GM19372 (cell line): ENCODE results near the gene ADGRV1.
"Not testable (repeated sequence)": the region's sequence is repeated elsewhere in the genome, so short reads cannot be mapped to it uniquely, and the experiment has no call there.

Source experiments
- ATAC-seq: cut with Tn5 transposase; IDR thresholded peaks from one replicate; pipeline ENCODE4 v1.9.1; 2021; ENCODE audit warnings: mild to moderate bottlenecking, low read depth, moderate library complexity; ENCODE audit not compliant: unreplicated experiment

ADGRV1 gene

DNA sequence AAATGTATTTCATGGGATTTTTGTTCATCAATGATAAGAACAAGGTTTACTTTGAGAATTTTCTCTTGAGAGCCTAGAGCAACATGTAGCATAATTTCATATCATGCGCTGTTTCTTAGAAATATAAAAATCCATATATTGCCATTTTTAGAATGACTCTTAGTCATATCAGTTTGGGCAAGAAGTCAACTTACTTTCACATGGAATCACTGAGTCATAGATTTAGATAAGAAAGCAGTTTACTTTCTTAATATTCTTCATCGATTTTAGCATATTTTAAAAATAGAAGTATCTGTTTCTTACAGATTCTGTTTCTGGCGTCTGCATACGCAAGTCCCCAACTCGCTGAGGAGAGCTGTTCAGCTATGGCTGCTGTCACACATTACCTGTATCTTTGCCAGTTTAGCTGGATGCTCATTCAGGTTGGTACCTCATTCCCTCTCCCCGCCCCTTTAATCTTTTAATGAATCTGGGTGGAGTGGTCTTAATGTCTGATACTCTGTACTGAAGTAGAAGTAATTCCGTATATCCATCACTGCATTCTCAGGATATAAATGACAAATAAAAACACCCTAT lies 406.6 kb downstream of the ADGRV1 start:
- no peak for ATAC-seq

DNA sequence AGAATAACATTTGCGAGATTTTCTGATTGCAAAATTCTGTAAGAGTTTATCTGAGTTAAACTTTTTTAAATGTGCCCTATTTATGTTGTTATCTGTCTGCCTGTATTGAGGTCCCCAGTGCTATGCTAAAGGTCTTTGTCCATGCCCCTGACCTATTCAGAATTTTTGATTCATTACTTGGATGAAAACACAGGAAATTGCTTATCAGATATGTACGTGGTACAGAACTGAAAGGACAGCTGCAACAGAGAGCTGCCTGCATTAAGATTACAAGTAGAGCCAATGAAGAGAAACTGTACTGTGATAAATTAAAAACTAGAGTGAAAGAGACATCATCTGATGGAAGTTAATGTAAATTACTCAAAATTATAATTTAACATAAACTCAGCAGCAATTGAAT lies 408.8 kb downstream of the ADGRV1 start:
- no peak for ATAC-seq

DNA sequence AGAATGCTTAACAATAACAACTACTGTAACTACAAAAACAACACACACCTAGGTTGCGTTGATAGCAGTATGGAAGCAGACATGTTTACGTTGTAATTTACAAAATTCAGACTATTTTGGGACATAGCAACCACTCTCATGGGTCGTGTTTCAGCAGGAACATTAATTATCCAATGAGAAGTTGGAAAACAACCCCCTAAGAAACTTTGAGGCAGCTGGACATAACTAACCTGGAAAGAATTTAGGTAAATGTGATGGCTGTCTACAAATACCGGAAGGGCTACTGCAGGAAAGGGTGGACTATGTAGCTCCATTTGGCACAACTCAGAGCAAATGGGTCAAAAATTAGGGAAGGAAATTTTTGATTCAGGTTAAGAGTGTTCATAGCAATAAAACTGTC lies 409.3 kb downstream of the ADGRV1 start:
- no peak for ATAC-seq

DNA sequence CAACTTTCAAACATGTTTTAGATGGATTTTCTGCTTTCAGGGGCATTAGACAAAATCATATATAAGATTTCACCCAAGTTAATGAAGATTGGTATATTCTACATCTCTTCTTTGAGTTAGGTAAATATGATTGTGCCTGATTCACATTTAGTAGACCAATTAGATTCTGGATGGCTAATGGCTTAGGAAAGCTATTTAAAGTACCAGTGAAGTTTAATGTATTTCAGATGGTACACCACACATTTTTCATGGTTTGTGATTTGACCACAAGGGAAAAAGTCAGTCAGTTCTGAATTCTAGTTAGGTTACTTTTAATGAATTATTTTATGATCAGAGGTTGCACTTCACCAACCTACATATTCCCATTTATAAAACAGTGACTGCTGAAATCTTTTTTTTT lies 409.7 kb downstream of the ADGRV1 start:
- ATAC-seq: no peak

DNA sequence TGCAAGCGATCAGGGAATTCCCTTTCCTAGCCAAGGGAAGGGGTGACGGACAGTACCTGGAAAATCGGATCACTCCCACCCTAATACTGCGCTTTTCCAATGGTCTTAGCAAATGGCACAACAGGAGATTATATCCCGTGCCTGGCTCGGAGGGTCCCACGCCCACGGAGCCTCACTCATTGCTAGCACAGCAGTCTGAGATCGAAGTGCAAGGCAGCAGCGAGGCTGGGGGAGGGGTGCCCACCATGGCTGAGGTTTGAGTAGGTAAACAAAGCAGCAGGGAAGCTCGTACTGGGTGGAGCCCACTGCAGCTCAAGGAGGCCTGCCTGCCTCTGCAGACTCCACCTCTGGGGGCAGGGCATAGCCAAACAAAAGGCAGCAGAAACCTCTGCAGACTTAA lies 411.3 kb downstream of the ADGRV1 start:
- not testable (repeated sequence) for ATAC-seq

DNA sequence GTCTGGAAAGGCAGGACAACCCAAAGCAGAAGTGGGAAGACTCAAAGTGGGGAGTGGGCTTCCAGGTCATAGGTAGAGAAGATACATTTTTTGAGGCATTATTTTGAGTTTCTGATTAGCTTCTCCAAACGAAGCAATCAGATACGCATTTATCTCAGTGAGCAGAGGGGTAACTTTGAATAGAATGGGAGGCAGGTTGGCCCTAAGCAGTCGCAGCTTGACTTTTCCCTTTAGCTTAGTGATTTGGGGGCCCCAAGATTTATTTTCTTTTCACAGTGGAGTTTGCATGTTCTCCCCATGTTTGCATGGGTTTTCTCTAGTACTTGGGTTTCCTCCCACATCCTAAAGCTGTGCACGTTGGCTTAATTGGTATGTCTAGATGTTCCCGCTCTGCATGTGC lies 422.6 kb downstream of the ADGRV1 start:
- no peak for ATAC-seq

DNA sequence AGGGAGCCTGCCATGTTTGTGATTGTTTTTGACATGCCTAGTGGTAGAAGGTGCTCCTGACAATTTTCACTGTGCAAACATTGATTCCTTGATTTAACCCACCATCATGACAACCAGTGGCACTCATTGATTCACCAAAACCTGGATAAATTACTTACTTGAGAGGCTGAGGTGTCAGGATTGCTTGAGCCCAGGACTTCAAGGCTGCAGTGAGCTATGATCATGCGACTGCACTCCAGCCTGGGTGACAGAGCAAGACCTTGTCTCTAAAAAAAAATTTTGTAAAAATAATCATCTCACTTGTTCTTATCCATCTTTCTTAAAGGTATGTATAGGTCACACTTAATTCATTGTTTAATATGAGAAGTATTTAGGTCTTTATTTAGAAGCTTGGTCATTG lies 423.2 kb downstream of the ADGRV1 start:
- no peak for ATAC-seq

DNA sequence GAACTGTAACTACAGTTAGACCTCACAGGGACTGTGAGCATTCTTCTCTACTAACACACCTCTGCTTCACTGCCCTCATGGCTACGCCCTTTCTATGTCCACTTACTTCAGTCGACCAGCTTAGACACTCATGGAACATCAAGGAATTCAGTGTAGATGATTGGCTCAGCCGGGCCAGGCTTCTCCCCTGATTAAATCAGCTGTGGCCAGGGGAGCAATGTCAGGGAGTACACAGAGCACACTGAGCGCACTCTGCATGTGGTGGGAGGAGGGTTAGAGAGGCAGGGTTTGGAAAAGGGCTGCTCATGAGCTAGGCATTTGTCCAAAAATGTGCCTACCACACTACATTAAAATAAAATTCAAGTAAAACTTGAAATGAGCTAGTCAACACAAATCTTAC lies 424.0 kb downstream of the ADGRV1 start:
- no peak for ATAC-seq

DNA sequence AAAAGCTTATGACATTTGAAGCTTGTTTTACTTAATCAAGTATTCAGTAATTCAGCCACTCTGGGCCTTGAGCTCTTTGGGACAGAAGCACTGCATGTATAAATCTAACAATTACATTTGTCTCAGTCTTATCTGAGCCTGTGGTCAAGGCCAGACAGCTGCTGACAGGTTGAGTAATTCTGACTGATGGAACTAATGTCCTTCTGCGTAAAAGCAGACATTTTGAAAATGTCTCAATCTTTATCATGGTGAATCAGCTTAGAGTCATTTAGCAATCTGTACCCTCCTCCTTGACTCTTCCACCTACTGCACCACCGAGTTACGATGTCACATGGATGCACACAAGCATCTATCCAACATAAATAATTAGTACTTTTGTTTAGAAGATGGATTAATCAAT lies 424.6 kb downstream of the ADGRV1 start:
- ATAC-seq: no peak

DNA sequence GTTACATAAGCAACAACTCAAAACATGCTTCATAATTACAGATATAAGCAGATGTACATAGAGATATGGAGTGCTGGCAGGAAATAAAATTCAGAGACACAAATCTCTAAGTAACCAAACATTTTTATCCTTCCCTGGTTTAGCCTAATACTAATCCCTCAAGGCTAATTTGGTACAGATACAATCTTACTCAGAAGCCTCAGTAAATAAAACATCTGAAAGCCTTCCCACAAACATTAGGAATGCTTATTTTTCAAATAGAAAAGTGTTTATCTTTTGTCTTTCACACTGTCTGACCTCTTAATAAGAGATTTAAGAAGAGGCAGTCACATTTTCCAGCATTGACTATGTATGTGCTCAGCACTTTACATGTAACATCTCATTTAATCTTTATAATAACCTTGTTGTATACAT lies 425.1 kb downstream of the ADGRV1 start:
- ATAC-seq: no peak

DNA sequence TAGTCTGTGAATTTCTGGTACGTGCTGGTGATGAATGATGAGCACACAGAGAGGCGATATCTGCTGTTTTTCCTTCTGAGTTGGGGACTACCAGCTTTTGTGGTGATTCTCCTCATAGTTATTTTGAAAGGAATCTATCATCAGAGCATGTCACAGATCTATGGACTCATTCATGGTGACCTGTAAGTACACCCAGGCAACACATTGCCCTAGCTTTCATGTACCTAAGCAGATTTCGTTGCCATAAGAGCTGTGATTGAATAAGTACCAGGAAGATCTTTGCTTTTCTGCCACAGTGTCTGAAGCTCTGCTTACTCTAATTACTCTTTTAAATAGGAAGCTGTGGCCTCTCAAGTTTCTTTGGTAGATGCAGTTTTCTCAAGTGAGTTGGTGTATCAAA lies 426.7 kb downstream of the ADGRV1 start:
- ATAC-seq: no peak

DNA sequence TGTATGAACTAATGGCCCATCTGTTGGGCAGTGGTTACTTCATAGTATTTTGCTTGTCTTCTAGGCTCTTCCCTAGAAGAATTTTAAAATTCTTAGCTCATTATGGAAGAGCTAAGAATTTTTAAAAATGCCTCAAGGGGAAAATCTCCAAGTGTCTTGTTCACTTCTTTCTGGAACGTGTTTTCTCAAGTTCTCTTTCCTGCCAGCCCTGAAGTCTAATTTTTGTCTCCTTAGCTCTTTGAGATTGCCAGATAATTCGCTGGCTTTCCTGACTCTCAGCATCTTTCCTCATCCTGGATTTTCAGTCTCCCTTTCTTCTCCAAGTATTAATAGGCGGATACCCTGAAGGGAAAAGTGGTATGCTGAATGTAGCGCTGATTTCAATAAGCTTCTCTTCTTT lies 429.1 kb downstream of the ADGRV1 start:
- ATAC-seq: no peak

DNA sequence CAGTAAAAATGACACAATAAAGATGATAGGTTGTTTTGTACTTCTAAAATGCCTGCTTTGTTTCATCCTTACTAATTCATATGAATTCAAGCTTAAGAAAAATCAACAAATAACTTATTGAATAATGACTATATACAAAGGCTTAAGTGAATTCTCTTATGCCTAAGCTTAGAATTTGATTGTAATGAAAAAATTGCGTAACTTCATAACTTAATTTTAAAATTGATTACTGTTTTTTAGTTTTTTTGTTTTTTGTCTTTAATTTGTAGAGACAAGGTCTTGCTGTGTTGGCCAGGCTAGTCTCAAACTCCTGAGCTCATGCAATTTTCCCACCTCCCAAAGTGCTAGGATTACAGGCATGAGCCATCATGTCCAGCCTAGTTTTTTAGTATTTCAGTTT lies 432.6 kb downstream of the ADGRV1 start:
- ATAC-seq: no peak

DNA sequence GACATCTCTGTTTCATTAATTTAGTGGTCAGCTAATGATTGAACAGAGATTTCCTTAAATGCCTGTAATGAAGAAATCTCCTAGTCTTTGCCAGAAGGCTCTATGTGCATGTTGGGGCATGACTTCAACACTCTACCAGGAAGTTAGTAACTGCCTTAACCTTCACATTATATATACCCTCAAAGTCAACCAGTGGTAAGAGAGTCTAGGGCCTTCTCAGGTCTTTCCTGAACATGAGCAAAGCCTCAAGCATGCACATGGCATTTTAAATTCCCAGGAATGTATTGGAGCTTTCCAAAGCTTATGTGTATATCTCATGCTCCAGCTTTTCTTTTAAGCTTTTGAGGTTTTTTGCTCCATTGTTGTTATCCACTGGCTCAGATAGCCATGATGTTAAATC lies 436.2 kb downstream of the ADGRV1 start:
- ATAC-seq: no peak

DNA sequence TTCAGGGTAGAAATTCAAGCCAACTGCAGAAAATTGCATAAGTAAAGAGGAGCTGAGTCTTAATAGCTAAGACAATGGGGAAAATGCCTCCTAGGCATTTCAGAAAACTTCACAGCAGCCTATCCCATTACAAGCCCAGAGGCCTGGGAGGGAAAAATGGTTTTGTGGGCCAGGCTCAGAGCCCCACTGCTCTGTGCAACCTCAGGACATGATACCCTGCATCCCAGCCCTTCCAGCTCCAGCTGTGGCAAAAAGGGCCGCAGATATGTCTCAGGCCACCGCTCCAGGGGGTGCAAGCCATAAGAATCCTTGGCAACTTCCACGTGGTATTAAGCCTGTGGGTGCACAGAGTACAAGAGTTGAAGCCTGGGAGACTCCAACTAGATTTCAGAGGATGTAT lies 437.5 kb downstream of the ADGRV1 start:
- ATAC-seq: no peak

DNA sequence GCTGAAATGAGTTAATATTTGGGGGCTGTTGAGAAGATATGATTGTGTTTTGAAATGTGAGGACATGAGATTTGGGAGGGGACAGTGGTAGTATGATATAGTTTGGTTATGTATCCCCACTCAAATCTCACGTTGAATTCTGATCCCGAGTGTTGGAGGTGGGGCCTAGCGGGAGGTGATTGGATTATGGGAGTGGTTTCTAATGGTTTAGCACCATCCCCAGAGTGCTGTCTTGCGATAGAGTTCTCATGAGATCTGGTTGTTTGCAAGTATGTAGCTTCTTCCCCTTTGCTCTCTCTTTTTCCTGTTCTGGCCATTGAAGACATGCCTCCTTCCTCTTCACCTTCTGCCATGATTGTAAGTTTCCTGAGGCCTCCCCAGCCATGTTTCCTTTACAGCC lies 438.5 kb downstream of the ADGRV1 start:
- ATAC-seq: no peak

DNA sequence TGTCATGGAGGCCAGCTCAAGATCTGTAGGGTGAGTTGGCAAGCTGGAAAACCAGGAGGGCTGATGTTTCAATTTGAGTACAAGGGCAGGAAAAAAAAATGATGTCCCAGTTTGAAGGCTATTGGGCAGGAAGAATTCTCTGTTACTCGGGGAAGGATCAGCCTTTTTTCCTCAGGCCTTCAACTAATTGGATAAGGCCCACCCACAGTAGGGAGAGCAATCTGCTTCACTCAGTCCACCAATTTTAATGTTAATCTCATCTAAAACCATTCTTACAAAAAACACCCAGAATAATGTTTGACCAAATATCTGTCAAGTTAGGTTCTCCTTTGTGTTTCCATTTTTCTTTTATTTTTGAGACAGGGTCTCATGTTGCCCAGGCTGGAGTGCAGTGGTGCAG lies 442.1 kb downstream of the ADGRV1 start:
- no peak for ATAC-seq

DNA sequence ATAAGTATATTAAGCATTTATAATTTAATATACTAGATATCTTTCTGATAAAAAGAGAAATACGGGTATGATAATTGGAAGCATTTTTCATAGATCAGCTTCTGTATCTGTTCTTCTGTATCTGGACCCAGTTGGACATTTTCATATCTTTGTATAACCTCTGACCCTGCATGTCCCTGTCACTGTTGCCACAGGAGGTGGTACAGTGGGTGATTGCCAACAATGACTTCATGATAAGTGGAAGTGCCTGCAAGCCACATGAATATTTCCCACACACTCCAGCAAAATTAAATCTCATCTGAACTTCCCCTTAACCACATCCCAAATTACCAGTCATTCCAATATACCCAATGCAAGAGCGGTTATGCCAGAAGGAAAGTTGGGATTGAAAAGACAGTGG lies 448.1 kb downstream of the ADGRV1 start:
- no peak for ATAC-seq

DNA sequence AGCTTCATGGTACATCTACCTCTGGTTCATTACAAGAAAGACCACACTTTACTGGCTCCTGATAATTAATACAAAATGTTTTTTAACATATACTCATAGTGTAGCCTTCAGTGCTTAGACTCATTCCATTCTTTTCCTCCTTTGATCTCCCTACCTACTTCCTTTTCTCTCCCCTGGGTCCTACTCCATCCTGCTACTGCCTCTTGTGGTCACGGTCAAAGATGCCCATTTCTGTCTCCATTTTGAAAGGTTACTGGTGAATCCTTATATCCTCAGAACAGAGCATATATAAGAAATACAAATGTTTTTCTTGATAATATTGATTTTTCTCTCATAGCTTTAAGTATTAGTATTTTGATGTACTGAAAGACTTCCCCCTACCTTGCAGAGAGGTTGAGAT lies 448.7 kb downstream of the ADGRV1 start:
- ATAC-seq: no peak

DNA sequence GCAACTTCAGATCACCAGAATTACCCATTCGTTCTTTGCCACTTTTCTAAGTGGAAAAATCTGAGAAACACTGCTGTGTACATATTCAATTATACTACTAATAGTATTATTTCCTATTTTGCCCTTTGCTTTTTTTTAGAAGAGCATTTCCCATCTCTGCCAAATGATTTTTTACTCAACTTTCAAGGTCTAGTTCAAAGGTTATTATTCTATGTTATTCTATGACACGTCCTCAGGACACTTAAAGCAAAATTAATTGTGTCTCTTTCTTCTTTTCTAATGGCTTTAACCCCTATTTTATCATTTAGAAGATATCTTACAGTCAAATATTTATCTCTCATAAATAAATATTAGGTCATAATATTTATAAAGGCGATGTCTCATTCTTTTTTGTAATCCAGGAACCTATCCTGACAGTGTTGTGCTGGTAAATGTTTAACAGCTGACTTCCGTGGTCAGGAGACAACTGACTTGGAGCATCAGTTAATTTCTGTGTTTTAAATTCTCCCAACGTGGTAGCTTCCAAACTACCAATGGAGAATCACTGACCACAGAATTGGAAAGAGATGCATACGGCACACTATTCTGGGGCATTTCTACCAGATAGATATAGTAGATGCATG lies 449.3 kb downstream of the ADGRV1 start:
- ATAC-seq: no peak

DNA sequence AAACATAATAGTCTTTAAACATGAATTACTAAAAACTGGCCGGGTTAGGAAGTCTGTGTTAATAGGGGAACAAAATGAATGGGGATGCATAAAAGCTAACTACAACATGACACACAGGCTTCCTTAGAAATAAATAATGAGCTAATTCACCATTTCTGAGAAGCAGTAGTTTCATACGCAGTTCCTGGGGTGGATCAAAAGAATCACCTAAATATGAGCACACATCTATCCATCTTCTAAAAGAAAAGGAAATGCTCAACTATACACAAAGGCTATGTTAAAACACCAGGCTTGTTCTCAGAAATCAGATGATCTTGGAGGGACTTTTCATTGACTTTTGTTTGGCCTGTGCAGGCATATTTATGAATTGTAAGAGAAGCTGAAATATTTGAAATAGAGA lies 451.5 kb downstream of the ADGRV1 start:
- no peak for ATAC-seq

DNA sequence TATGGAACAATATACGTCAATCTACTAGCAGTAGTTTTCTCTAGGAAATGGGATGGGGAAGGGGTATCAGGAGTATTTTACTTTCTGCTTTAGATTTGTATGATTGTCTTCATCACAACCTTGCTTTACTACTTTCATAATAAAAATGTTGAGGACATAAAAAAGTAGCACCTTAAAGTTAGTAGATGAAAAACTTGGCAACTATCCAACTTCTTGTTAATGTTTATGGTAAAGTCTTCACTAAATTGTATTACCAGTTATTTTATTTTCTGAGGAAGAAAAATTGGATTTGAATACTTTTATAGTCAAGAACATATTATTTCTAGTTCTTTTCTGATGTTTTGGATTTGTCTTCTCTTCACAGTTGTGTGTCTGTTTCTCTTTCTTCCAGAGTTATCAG lies 452.4 kb downstream of the ADGRV1 start:
- ATAC-seq: no peak

DNA sequence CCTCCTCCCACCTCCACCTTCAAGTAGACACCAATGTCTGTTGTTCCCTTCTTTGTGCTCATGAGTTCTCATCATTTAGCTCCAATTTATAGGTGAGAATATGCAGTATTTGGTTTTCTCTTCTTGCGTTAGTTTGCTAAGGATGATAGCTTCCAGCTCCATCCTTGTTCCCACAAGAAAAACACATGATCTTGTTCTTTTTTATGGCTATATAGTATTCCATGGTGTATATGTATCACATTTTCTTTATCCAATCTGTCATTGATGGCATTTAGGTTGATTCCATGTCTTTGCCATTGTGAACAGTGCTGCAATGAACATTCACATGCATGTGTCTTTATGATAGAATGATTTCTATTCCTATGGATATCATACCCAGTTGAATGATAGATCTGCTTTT lies 454.3 kb downstream of the ADGRV1 start:
- not testable (repeated sequence) for ATAC-seq
